ENCODE results near the gene PPP1R15B. TPM values are rescaled to one million over a fixed set of nuclear protein-coding genes. Genes with fewer than 3 reads are reported as not detected.

The PPP1R15B gene
- total RNA-seq, 1 donor: 23.9 TPM

- no peaks in the 10 kb centered on the region for H3K36me3 ChIP-seq (ENCODE audit: insufficient read depth, low read length)
- no peak for DNase-seq (ENCODE audit: insufficient read length, low spot score, missing footprints)
- H3K4me1 ChIP-seq (ENCODE audit: insufficient read depth, low read length): peaks cover 8% of the 10 kb centered on the region
- peak overlapping the region; percentile 75 for H3K4me2 ChIP-seq (ENCODE audit: insufficient read depth, low read length)
- H3K4me3 ChIP-seq (ENCODE audit: insufficient read depth, low read length): peak overlapping the region; percentile 61
- H3K27me3 ChIP-seq (ENCODE audit: insufficient read depth, low read length): peaks cover 94% of the 10 kb centered on the region
- peaks cover 3% of the 10 kb centered on the region for H4K20me1 ChIP-seq (ENCODE audit: insufficient read depth, low read length)
- no peak for TF ChIP-seq CTCF (IDR thresholded peaks at IDR 0.05; ENCODE audit: extremely low read depth, low read depth, low read length)
- no peak overlapping the region for H3K27ac ChIP-seq (ENCODE audit: low read depth, low read length)
- H3K79me2 ChIP-seq (ENCODE audit: insufficient read depth, low read length): no peaks in the 10 kb centered on the region
- no peak overlapping the region for H2AFZ ChIP-seq (ENCODE audit: low read length)
- H3K9me3 ChIP-seq (ENCODE audit: low read depth, low read length): no peaks in the 10 kb centered on the region
Observed at GRCh38 chr1:204376919-204377799, 34.5 kb downstream of the PPP1R15B start.

- Histone ChIP-seq H3K27ac (ENCODE audit: low read depth, low read length) (no peak overlapping the region), H2AFZ (ENCODE audit: low read length) (no peak overlapping the region), H3K79me2 (ENCODE audit: insufficient read depth, low read length) (no peaks in the 10 kb centered on the region), H3K9me3 (ENCODE audit: low read depth, low read length) (no peaks in the 10 kb centered on the region), H3K4me2 (ENCODE audit: insufficient read depth, low read length) (no peak overlapping the region), H4K20me1 (ENCODE audit: insufficient read depth, low read length) (peaks cover 3% of the 10 kb centered on the region), H3K4me3 (ENCODE audit: insufficient read depth, low read length) (no peak overlapping the region), H3K27me3 (ENCODE audit: insufficient read depth, low read length) (peaks cover 98% of the 10 kb centered on the region), H3K36me3 (ENCODE audit: insufficient read depth, low read length) (no peaks in the 10 kb centered on the region), H3K4me1 (ENCODE audit: insufficient read depth, low read length) (peaks cover 8% of the 10 kb centered on the region)
- DNase-seq (ENCODE audit: insufficient read length, low spot score, missing footprints): no peak
- TF ChIP-seq CTCF (IDR thresholded peaks at IDR 0.05; ENCODE audit: extremely low read depth, low read depth, low read length): no peak
Observed at GRCh38 chr1:204376465-204376864, 35.2 kb downstream of the PPP1R15B start.

GRCh38 chr1:204373911-204374310 is 37.7 kb downstream of the PPP1R15B start:
- no peaks in the 10 kb centered on the region for H3K79me2 ChIP-seq (ENCODE audit: insufficient read depth, low read length)
- H3K4me1 ChIP-seq (ENCODE audit: insufficient read depth, low read length): peaks cover 8% of the 10 kb centered on the region
- DNase-seq (ENCODE audit: insufficient read length, low spot score, missing footprints): no peak
- no peak for TF ChIP-seq CTCF (IDR thresholded peaks at IDR 0.05; ENCODE audit: extremely low read depth, low read depth, low read length)
- peaks cover 91% of the 10 kb centered on the region for H3K27me3 ChIP-seq (ENCODE audit: insufficient read depth, low read length)
- H3K9me3 ChIP-seq (ENCODE audit: low read depth, low read length): no peaks in the 10 kb centered on the region
- peaks cover 3% of the 10 kb centered on the region for H4K20me1 ChIP-seq (ENCODE audit: insufficient read depth, low read length)
- H3K36me3 ChIP-seq (ENCODE audit: insufficient read depth, low read length): no peaks in the 10 kb centered on the region
- H2AFZ ChIP-seq (ENCODE audit: low read length): no peak overlapping the region
- H3K4me2 ChIP-seq (ENCODE audit: insufficient read depth, low read length): no peak overlapping the region
- H3K4me3 ChIP-seq (ENCODE audit: insufficient read depth, low read length): no peak overlapping the region
- no peak overlapping the region for H3K27ac ChIP-seq (ENCODE audit: low read depth, low read length)

- Histone ChIP-seq H2AFZ (ENCODE audit: low read length) (no peak overlapping the region), H3K36me3 (ENCODE audit: insufficient read depth, low read length) (no peaks in the 10 kb centered on the region), H3K79me2 (ENCODE audit: insufficient read depth, low read length) (no peaks in the 10 kb centered on the region), H3K27ac (ENCODE audit: low read depth, low read length) (no peak overlapping the region), H3K9me3 (ENCODE audit: low read depth, low read length) (no peaks in the 10 kb centered on the region), H3K27me3 (ENCODE audit: insufficient read depth, low read length) (peaks cover 77% of the 10 kb centered on the region), H3K4me2 (ENCODE audit: insufficient read depth, low read length) (no peak overlapping the region), H4K20me1 (ENCODE audit: insufficient read depth, low read length) (no peaks in the 10 kb centered on the region), H3K4me3 (ENCODE audit: insufficient read depth, low read length) (no peak overlapping the region), H3K4me1 (ENCODE audit: insufficient read depth, low read length) (no peaks in the 10 kb centered on the region)
- TF ChIP-seq CTCF (IDR thresholded peaks at IDR 0.05; ENCODE audit: extremely low read depth, low read depth, low read length): no peak
- no peak for DNase-seq (ENCODE audit: insufficient read length, low spot score, missing footprints)
Observed at GRCh38 chr1:204370176-204370575, 41.4 kb downstream of the PPP1R15B start.

All from osteoblast (primary cell).